ENCODE measurements around the gene ABCG8. TPM values are rescaled to one million over a fixed set of nuclear protein-coding genes. Genes with fewer than 3 reads are reported as not detected.

Gene ABCG8
- total RNA-seq, 6 experiments from 2014 or later, result not detected

DNA sequence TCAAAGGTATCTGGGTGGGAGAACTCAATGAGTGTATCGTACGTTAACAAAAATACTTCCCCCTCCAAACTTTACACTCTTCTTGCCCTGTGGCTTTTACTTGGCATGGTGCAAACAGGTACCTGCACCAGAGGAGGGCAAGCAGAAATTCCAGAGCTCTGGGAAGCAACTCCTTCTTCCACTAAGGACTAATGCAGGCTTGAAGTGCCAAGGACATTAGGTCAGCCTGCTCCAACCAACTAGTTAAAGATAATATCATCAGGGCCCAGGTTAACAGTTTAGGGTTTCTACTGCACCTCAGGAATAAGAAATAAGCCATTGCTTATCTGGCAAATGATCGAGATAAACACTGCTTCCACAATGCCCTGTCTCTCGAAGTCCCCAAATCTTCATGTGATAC, 86.7 kb downstream of the ABCG8 start:
- peaks cover 10% of the 10 kb centered on the region for H3K36me3 Mint-ChIP-seq (ENCODE audit: low read depth)
- TF ChIP-seq CTCF (IDR thresholded peaks at IDR 0.05), result no peak
- no peak overlapping the region for H3K27ac Mint-ChIP-seq
- H3K4me1 Mint-ChIP-seq (ENCODE audit: low read depth), result no peaks in the 10 kb centered on the region
- H3K9me3 Mint-ChIP-seq, result no peaks in the 10 kb centered on the region
- no peak overlapping the region for H3K4me3 Mint-ChIP-seq
- no peaks in the 10 kb centered on the region; the same call in 1 of the 2 replicates for H3K27me3 Mint-ChIP-seq (ENCODE audit: insufficient read depth)
- DNase-seq, result no peak

- TF ChIP-seq CTCF (IDR thresholded peaks at IDR 0.05), result no peak
- Mint-ChIP-seq H3K4me1 (ENCODE audit: low read depth) (no peaks in the 10 kb centered on the region), H3K9me3 (no peaks in the 10 kb centered on the region), H3K27me3 (ENCODE audit: insufficient read depth) (no peaks in the 10 kb centered on the region; the same call in 1 of the 2 replicates), H3K36me3 (ENCODE audit: low read depth) (peaks cover 12% of the 10 kb centered on the region), H3K27ac (no peak overlapping the region), H3K4me3 (no peak overlapping the region)
- no peak for DNase-seq
These were observed 88.7 kb downstream of the ABCG8 start for GRCh38 chr2:43927442-43927841.

- Mint-ChIP-seq H3K27me3 (ENCODE audit: insufficient read depth) (no peaks in the 10 kb centered on the region; the same call in 1 of the 2 replicates), H3K36me3 (ENCODE audit: low read depth) (peaks cover 18% of the 10 kb centered on the region), H3K4me3 (no peak overlapping the region), H3K27ac (no peak overlapping the region), H3K9me3 (no peaks in the 10 kb centered on the region), H3K4me1 (ENCODE audit: low read depth) (peaks cover 5% of the 10 kb centered on the region; the same call in 1 of the 2 replicates)
- TF ChIP-seq CTCF (IDR thresholded peaks at IDR 0.05), result no peak
- no peak for DNase-seq
These were observed 92.5 kb downstream of the ABCG8 start for GRCh38 chr2:43931293-43931692.

Other genes starting within 250 kb of the ABCG8 start
- gene THADA, start 242.9 kb upstream of the ABCG8 start, total RNA-seq (2021; fragmentation: NEBNext Ultra II Directional; extraction: Animal tissue kit (Norgen Biotek cat#: 25700)), result 10 to 100 TPM; 14.3 to 20.5 (median 17.3) TPM
- gene PLEKHH2, start 201.7 kb upstream of the ABCG8 start, total RNA-seq (2021; fragmentation: NEBNext Ultra II Directional; extraction: Animal tissue kit (Norgen Biotek cat#: 25700)), result under 1 TPM in 5 of 6 experiments, not detected in 1; 0.09 to 0.33 (median 0.24) TPM
- gene C1GALT1C1L, start 162.5 kb upstream of the ABCG8 start, total RNA-seq (2021; fragmentation: NEBNext Ultra II Directional; extraction: Animal tissue kit (Norgen Biotek cat#: 25700)), result not detected
- 10 to 100 TPM in 3 of 6 experiments, 1 to 10 TPM in 3; 8.4 to 12.3 (median 10.0) TPM for gene DYNC2LI1, start 64.9 kb upstream of the ABCG8 start, total RNA-seq (2021; fragmentation: NEBNext Ultra II Directional; extraction: Animal tissue kit (Norgen Biotek cat#: 25700))
- gene ABCG5, start 132 bp upstream of the ABCG8 start, total RNA-seq (2021; fragmentation: NEBNext Ultra II Directional; extraction: Animal tissue kit (Norgen Biotek cat#: 25700)), result not detected
- 10 to 100 TPM; 57.6 to 77.6 (median 65.7) TPM for gene LRPPRC, start 157.0 kb downstream of the ABCG8 start, total RNA-seq (2021; fragmentation: NEBNext Ultra II Directional; extraction: Animal tissue kit (Norgen Biotek cat#: 25700))

Data from HFFc6 (cell line).